ENCODE data around the gene RERE.

DNA sequence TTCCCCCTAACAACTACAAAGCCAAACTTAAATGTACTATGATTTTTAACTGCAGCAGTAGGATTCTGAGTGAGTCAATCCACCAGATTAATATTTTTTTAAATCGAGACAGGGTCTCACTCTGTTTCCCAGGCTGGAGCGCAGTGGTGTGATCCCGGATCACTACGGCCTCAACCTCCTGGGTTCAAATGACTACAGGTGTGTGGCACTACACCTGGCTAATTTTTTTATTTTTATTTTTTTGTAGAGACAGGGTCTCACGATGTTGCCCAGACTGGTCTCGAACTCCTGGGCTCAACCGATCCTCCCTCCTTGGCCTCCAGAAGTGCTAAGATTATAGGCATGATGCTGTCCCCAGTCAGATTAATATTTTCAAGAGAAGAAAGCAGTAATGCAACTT is 411.4 kb downstream of the RERE start:
- TF ChIP-seq, protein P1, sequence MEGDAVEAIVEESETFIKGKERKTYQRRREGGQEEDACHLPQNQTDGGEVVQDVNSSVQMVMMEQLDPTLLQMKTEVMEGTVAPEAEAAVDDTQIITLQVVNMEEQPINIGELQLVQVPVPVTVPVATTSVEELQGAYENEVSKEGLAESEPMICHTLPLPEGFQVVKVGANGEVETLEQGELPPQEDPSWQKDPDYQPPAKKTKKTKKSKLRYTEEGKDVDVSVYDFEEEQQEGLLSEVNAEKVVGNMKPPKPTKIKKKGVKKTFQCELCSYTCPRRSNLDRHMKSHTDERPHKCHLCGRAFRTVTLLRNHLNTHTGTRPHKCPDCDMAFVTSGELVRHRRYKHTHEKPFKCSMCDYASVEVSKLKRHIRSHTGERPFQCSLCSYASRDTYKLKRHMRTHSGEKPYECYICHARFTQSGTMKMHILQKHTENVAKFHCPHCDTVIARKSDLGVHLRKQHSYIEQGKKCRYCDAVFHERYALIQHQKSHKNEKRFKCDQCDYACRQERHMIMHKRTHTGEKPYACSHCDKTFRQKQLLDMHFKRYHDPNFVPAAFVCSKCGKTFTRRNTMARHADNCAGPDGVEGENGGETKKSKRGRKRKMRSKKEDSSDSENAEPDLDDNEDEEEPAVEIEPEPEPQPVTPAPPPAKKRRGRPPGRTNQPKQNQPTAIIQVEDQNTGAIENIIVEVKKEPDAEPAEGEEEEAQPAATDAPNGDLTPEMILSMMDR (conservative IDR thresholded peaks at IDR 0.05): no peak
- no peak for TF ChIP-seq ZFX (IDR thresholded peaks at IDR 0.05)

Measured in C4-2B (cell line).